NCI-H1092 (cell line): Measurements from ENCODE around the gene C12orf43.

Experiments used
- DNase-seq: peaks from one replicate; lab custom pipeline; 2025; lab: John Stamatoyannopoulos, UW

Gene C12orf43

DNA sequence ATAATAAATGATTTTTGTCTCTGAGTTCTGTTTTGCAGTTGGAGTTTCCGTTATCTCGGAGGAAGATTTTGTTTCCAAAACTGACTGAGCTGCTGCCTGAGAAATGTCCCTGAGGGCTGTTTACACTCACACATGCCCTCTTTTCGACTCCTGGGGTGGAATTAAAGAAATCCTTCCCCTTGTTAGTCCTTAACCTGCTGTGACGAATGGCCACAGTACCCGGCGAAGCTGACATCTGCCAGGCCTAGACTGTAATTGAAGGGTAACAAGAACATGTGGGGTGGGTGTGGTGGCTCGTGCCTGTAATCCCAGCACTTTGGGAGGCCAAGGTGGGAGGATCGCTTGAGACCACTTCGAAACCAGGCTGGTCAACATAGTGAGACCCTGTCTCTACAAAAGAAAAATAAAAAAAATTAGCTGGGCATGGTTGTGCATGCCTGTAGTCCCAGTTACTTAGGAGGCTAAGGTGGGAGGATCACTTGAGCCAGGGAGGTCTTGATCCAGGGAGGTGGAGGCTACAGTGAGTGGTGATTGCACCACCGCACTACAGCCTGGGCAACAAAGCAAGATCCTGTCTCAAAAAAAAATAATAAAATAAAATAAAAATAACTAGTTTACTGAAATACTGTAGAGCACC lies 14.4 kb upstream of the C12orf43 start:
- no peak for DNase-seq

- DNase-seq = no peak
These were observed 10.2 kb upstream of the C12orf43 start for GRCh38 chr12:121026274-121027045.

DNA sequence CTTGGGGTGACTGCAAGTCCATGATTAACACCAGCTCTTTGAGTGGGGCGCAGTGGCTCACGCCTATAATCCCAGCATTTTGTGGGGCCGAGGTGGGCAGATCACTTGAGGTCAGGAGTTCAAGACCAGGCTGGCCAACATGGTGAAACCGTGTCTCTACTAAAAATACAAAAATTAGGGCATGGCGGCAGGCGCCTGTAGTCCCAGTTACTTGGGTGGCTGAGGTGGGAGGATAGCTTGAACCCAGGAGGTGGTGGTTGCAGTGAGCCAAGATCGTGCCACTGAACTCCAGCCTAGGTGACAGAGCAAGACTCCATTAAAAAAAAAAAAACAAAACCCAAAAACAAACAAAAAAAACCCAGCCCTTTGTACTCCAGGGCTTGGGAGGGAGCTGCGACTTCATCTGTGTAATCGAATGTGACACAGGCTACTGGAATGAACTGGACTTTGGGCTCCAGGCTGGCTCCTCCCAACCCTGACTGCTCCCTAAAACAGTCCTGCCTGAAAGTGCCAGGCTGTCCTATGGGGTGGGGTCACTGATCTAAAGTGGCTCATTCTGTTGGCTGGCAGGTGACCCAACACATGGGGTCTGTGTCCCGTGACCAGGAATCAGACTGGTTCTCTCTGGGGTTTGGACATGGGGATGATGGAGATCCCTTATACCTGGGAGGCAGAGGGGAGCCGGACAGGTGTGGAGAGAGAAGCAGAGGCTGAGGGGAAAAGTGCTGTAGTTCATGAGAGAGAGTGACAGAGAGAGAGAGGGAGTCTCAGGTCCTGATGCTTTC lies 9.3 kb upstream of the C12orf43 start:
- DNase-seq = no peak

GRCh38 chr12:121023799-121024198 lies 7.5 kb upstream of the C12orf43 start:
- DNase-seq = no peak

- no peak for DNase-seq
These were observed 6.4 kb upstream of the C12orf43 start for GRCh38 chr12:121022713-121023112.

DNA sequence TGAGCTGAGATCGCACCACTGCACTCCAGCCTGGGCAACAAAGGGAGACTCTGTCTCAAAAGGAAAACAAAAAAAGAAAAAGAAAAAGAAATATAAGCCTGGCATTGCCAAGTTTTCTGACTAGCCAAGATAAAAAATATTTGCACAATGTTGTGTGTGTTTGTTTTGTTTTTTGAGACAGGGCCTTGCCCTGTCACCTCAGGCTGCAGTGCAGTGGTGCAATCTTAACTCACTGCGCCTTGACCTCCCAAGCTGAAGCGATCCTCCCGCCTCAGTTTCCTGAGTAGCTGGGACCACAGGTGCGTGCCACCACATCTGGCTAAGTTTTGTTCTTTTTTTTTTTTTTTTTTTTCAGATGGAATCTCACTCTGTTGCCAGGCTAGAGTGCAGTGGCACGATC lies 5.5 kb upstream of the C12orf43 start:
- DNase-seq = no peak

DNA sequence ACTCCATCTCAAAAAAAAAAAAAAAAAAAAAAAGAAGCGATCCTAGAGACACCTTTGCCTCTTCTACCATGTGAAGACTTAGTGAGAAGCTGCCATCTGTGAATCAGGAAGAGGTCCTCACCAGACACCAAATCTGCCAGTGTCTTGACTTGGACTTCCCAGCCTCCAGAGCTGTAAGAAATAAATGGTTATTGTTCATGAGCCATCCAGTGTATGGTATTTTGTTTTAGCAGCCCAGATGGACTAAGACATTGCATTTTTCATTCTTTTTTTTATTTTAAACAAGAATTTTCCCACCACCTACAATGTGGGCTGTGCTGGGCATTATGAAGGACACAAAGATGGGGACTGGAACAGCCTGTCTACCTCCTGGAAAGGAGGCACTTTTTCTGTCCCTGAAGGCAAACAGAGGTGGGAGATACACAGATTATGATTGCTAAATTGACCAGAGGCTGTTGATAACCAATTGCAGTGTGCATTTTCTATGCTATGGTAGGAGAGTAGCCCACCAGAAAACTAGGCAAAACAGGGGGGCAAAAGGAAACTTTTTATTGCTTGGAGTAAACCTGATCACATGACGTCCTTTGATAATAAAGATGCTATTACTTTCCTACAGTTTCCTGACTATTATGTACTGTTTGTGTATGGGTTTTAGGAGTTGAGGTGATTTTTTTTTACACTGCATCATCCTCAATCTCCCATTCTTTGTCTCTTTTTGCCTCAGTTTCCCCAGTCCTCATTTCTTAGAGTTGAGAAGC lies 2.8 kb upstream of the C12orf43 start:
- DNase-seq = no peak

DNA sequence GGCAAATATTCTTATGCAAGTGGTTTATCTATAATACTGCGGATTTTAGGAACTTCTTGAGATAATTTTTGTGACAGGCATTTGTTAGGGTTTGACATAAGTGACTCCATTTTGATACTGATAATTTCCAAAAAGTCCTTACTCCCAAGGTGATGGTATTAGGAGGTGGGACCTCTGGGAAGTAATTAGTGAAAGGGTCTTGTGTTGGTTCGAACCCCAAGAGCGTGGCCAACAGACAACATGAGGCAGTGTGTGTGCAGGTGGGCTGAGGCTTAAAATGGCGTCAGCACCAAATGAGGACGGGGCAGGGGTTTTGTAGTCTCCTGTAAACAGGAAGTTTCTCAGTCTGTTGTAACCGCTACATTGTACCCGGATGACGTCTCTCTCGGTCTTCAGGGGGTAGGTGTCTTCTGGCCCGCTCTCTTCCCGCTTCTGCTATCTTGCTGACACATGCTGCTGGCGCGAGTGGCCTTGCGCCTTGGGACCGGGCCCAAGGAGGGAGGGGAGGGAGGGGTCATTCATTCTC lies 1.7 kb upstream of the C12orf43 start:
- no peak for DNase-seq

- no peak for DNase-seq
These were observed 2.6 kb downstream of the C12orf43 start for GRCh38 chr12:121013715-121014114.

DNA sequence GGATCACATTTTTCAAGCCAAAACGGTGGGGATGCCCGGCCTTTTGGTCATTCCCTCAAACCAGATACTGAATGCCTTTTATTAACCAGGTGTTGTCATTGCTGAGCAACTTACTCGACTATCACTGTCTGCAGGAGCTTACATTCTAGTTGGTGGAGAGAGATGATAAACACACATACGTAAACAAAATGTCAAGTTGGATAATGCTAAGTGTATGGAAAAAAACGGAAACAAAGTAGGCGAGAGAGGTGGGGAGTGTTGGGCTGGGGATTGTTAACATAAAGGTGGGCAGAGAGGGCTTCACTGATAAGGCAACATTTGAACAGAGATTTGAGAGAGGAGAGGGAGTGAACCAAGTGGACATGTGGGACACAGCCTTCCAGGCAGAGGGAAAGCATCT lies 4.5 kb downstream of the C12orf43 start:
- DNase-seq = no peak

DNA sequence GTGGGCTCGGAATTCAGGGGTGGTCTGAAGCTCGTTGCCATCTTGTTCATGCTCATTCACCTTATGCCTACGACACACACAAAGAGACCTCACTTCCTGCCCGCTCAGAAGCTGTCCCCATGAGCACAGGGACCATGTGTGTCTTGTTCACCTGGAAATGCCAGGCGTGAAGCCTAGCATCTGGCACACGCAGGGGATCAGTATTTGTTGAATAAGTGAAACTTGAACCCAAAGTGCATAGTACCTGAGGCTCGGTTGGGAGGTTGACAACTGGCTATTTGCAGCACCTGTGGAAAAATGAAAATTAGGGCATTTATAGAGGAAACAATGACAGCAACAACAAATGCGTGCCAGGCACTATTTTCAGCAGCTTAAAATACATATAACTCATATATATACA lies 5.4 kb downstream of the C12orf43 start:
- no peak for DNase-seq

DNA sequence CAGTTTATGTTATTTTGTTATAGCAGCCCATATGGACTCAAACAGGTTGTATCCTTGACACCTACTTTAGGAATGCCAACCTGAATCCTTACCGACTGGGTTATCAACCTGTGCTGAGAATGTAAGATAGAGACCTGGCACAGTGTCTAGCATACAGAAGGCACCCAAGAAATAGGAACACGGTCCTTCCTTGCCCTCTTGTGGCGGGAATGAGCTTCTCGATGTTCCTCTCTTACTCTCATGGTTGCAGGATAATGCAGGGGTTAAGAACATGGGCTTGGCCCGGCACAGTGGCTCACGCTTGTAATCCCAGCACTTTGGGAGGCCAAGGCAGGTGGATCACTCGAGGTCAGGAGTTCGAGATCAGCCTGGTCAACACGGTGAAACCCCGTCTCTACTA lies 6.5 kb downstream of the C12orf43 start:
- DNase-seq = no peak

- DNase-seq = no peak
These were observed 7.8 kb downstream of the C12orf43 start for GRCh38 chr12:121008347-121009098.

- no peak for DNase-seq
These were observed 10.9 kb downstream of the C12orf43 start for GRCh38 chr12:121005346-121005815.

- DNase-seq = no peak
These were observed 12.0 kb downstream of the C12orf43 start for GRCh38 chr12:121004253-121004815.

DNA sequence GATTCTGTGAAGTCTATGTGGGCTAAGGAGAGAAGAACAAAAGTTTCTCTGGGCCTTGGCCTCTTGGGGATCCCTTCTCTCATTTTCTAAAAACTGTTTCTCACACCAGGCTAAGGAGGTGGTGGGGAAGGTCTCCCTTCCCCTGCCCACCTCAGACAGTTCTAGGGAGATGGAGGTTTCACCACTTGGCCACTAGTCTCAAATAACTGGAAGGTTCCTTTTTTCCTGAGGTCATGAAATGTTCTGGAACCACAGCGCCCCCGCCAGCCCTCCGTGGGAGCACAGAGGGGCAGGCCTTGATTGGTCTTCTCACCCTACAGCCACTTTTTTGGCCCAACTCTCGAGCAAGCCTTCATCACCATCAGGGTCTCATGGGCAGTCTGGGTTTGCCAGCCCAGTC lies 12.6 kb downstream of the C12orf43 start:
- DNase-seq = no peak

DNA sequence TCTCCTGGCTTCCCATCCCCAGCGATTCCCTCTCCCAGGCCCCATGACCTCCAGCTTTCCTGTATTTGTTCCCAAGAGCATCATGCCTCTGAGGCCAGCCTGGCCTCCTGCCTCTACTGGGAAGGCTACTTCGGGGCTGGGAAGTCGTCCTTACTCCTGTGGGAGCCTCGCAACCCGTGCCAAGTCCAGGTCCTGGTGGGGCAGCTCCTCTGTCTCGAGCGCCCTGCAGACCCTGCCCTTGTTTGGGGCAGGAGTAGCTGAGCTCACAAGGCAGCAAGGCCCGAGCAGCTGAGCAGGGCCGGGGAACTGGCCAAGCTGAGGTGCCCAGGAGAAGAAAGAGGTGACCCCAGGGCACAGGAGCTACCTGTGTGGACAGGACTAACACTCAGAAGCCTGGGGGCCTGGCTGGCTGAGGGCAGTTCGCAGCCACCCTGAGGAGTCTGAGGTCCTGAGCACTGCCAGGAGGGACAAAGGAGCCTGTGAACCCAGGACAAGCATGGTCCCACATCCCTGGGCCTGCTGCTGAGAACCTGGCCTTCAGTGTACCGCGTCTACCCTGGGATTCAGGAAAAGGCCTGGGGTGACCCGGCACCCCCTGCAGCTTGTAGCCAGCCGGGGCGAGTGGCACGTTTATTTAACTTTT lies 14.3 kb downstream of the C12orf43 start:
- no peak for DNase-seq

DNA sequence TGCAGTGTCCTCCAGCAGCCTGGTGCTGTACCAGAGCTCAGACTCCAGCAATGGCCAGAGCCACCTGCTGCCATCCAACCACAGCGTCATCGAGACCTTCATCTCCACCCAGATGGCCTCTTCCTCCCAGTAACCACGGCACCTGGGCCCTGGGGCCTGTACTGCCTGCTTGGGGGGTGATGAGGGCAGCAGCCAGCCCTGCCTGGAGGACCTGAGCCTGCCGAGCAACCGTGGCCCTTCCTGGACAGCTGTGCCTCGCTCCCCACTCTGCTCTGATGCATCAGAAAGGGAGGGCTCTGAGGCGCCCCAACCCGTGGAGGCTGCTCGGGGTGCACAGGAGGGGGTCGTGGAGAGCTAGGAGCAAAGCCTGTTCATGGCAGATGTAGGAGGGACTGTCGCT lies 15.2 kb downstream of the C12orf43 start:
- DNase-seq = no peak

DNA sequence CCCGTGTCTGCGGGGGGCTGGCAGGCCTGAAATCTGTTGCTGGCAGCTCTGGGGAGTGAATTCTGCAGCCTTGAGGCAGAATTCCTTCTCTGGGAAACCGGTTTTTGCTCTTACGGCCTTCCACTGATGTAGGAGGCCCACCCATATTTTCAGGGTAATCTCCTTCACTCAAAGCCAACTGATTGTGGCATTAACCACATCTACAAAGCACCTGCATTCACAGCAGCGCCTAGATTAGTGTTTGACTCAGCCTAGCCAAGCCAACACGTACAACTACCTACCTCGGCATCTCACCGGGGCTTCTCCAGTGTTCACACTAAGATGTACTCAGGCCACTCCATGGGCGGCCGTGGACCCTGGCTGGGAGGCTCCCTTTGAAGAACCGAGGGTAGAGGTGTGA lies 15.8 kb downstream of the C12orf43 start:
- DNase-seq = no peak
